KG1 (cell line): ENCODE data around the gene SLC26A1.
"Not testable (repeated sequence)": the region's sequence is repeated elsewhere in the genome, so short reads cannot be mapped to it uniquely, and the experiment has no call there.

Source experiments
- DNase-seq: peaks from one replicate; lab custom pipeline; 2025; lab: John Stamatoyannopoulos, UW

The SLC26A1 gene

GRCh38 chr4:982814-983213 is 10.4 kb downstream of the SLC26A1 start:
- no peak for DNase-seq

- DNase-seq: no peak
Observed at GRCh38 chr4:982291-982690, 10.9 kb downstream of the SLC26A1 start.

GRCh38 chr4:978957-979701 is 14.1 kb downstream of the SLC26A1 start:
- DNase-seq: peak; percentile 8

- not testable (repeated sequence) for DNase-seq
Observed at GRCh38 chr4:976016-976415, 17.2 kb downstream of the SLC26A1 start.

GRCh38 chr4:974668-975067 is 18.5 kb downstream of the SLC26A1 start:
- no peak for DNase-seq

- DNase-seq: peak; percentile 15
Observed at GRCh38 chr4:973431-974397, 19.5 kb downstream of the SLC26A1 start, which contains the start of gene DGKQ. DGKQ (minus strand) TSS chr4:973569; CDS start chr4:973482, 87 bp downstream.

- DNase-seq: no peak
Observed at GRCh38 chr4:972651-973424, 20.4 kb downstream of the SLC26A1 start.

GRCh38 chr4:971666-972500 is 21.3 kb downstream of the SLC26A1 start:
- no peak for DNase-seq

- no peak for DNase-seq
Observed at GRCh38 chr4:970854-971520, 22.2 kb downstream of the SLC26A1 start.

GRCh38 chr4:970046-970745 is 23.0 kb downstream of the SLC26A1 start:
- no peak for DNase-seq

- no peak for DNase-seq
Observed at GRCh38 chr4:968621-969394, 24.4 kb downstream of the SLC26A1 start.

GRCh38 chr4:968221-968620 is 25.0 kb downstream of the SLC26A1 start:
- DNase-seq: no peak

GRCh38 chr4:967113-968104 is 25.8 kb downstream of the SLC26A1 start:
- DNase-seq: no peak

GRCh38 chr4:966266-967112 is 26.7 kb downstream of the SLC26A1 start:
- DNase-seq: no peak

- no peak for DNase-seq
Observed at GRCh38 chr4:965766-966134, 27.5 kb downstream of the SLC26A1 start.

- DNase-seq: no peak
Observed at GRCh38 chr4:965048-965765, 28.0 kb downstream of the SLC26A1 start.
